ENCODE measurements around the gene ERICH6B. TPM values are rescaled to one million over a fixed set of nuclear protein-coding genes. Genes with fewer than 3 reads are reported as not detected.

ERICH6B gene
- not detected in 2 replicates for total RNA-seq

GRCh38 chr13:45615501-45616101, at the start of gene ERICH6B:
TSS of gene ERICH6B (minus strand) at chr13:45615739. CDS start at chr13:45597005, 18,734 bp downstream.

Other genes starting within 250 kb of the ERICH6B start
- gene SLC25A30, start 197.4 kb downstream of the ERICH6B start, total RNA-seq: 18.1 and 32.5 TPM in 2 replicates
- gene COG3, start 150.8 kb downstream of the ERICH6B start, total RNA-seq: 39.8 and 42.2 TPM in 2 replicates
- gene CBY2, start 86.6 kb upstream of the ERICH6B start, total RNA-seq: not detected in 2 replicates
- gene SIAH3, start 236.0 kb upstream of the ERICH6B start, total RNA-seq: under 0.01 TPM in 1 of 2 replicates, not detected in the other